Nephron progenitor cell (in vitro differentiated cells): ENCODE data around the gene EFNA5.

ENCODE experiments used
- DNase-seq: peaks from one replicate; pipeline ENCODE4 v3.0.0; 2021
- H3K27ac Mint-ChIP-seq: 2 replicates; pipeline ENCODE4 v1.8.0; 2021; ENCODE audit warnings: mild to moderate bottlenecking, moderate library complexity, mixed read lengths
- H3K27me3 Mint-ChIP-seq: 2 replicates; pipeline ENCODE4 v1.8.0; 2021; ENCODE audit warnings: mild to moderate bottlenecking, low read depth, mixed read lengths; ENCODE audit not compliant: poor library complexity
- H3K36me3 Mint-ChIP-seq: 2 replicates; pipeline ENCODE4 v1.8.0; 2021; ENCODE audit warnings: low read depth, mixed read lengths
- H3K4me1 Mint-ChIP-seq: 2 replicates; pipeline ENCODE4 v1.8.0; 2021; ENCODE audit warnings: mixed read lengths
- H3K4me3 Mint-ChIP-seq: 2 replicates; pipeline ENCODE4 v1.8.0; 2021; ENCODE audit warnings: mild to moderate bottlenecking, moderate library complexity, mixed read lengths
- H3K9me3 Mint-ChIP-seq: 2 replicates; pipeline ENCODE4 v1.8.0; 2021; ENCODE audit warnings: mild to moderate bottlenecking, moderate library complexity, mixed read lengths
- TF ChIP-seq, protein P1 (sequence below): fragments of 200-600 bp; sonication (generic); IDR thresholded peaks from 2 replicates; pipeline ENCODE4 v1.5.0; 2021; ENCODE audit warnings: antibody characterized with exemption

Gene EFNA5

DNA sequence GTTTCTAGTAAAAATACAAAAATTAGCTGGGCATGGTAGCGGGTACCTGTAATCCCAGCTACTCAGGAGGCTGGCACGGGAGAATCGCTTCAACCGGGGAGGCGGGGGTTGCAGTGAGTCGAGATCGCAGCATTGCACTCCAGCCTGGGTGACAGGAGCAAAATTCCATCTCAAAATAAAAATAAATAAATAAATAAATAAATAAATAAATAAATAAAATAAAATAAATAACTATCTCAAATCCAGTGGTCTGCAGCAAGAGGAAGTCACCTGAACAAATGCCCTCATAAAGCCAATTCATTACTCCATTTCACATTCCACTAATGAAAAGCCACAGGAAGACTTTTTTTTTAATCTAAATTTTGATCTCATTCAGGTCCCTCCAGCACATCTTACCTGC, 114.2 kb downstream of the EFNA5 start:
- Mint-ChIP-seq H3K27me3 (no peaks in the 10 kb centered on the region), H3K9me3 (no peaks in the 10 kb centered on the region), H3K4me1 (peaks cover 53% of the 10 kb centered on the region), H3K4me3 (no peak overlapping the region), H3K36me3 (no peaks in the 10 kb centered on the region), H3K27ac (no peak overlapping the region)
- no peak for DNase-seq
- TF ChIP-seq, protein P1, sequence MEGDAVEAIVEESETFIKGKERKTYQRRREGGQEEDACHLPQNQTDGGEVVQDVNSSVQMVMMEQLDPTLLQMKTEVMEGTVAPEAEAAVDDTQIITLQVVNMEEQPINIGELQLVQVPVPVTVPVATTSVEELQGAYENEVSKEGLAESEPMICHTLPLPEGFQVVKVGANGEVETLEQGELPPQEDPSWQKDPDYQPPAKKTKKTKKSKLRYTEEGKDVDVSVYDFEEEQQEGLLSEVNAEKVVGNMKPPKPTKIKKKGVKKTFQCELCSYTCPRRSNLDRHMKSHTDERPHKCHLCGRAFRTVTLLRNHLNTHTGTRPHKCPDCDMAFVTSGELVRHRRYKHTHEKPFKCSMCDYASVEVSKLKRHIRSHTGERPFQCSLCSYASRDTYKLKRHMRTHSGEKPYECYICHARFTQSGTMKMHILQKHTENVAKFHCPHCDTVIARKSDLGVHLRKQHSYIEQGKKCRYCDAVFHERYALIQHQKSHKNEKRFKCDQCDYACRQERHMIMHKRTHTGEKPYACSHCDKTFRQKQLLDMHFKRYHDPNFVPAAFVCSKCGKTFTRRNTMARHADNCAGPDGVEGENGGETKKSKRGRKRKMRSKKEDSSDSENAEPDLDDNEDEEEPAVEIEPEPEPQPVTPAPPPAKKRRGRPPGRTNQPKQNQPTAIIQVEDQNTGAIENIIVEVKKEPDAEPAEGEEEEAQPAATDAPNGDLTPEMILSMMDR, result no peak

DNA sequence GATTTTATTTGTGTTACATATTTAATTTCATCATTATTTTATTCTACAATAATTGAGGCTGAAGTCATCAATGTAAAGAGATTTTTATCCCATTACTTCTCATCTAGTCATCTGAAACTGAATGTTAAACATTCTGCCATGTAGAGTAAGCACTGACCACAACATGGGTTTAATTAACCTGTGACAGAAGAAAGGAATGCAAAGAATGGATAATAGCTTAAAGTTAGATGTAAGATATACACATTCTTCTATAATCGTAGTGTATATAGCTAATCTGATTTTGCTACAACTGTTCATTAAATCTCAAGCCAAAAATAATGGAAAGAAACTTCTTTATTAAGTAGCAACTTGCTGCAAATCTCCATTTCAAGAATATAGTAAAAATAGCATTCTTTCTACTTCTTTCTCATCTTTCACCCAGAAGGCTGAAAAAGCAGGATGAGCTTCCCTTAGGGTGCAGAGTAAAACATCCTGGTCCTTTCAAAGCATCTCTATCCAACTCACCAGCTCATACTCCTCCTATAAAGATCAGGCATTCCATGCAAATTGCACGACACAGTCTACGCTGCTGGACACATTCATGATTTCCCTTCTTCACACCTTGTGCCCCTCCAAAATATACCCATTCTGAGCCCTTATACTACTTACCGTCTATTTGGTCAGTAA, 115.2 kb downstream of the EFNA5 start:
- H3K4me3 Mint-ChIP-seq, result no peak overlapping the region
- TF ChIP-seq, protein P1, result no peak
- peaks cover 53% of the 10 kb centered on the region for H3K4me1 Mint-ChIP-seq
- H3K27ac Mint-ChIP-seq, result no peak overlapping the region
- no peak for DNase-seq
- H3K36me3 Mint-ChIP-seq, result no peaks in the 10 kb centered on the region
- no peaks in the 10 kb centered on the region for H3K9me3 Mint-ChIP-seq
- no peaks in the 10 kb centered on the region for H3K27me3 Mint-ChIP-seq

GRCh38 chr5:107554776-107555424, 115.8 kb downstream of the EFNA5 start:
- TF ChIP-seq, protein P1, result no peak
- H3K36me3 Mint-ChIP-seq, result no peaks in the 10 kb centered on the region
- no peaks in the 10 kb centered on the region for H3K27me3 Mint-ChIP-seq
- H3K4me3 Mint-ChIP-seq, result no peak overlapping the region
- no peak for DNase-seq
- H3K27ac Mint-ChIP-seq, result no peak overlapping the region
- peaks cover 53% of the 10 kb centered on the region for H3K4me1 Mint-ChIP-seq
- H3K9me3 Mint-ChIP-seq, result no peaks in the 10 kb centered on the region

- Mint-ChIP-seq H3K27me3 (no peaks in the 10 kb centered on the region), H3K9me3 (no peaks in the 10 kb centered on the region), H3K27ac (peak overlapping the region; percentile 66), H3K36me3 (no peaks in the 10 kb centered on the region), H3K4me1 (peaks cover 35% of the 10 kb centered on the region), H3K4me3 (no peak overlapping the region)
- TF ChIP-seq, protein P1, result no peak
- DNase-seq, result peak; percentile 39
Observed at GRCh38 chr5:107553117-107553555, 117.6 kb downstream of the EFNA5 start.

DNA sequence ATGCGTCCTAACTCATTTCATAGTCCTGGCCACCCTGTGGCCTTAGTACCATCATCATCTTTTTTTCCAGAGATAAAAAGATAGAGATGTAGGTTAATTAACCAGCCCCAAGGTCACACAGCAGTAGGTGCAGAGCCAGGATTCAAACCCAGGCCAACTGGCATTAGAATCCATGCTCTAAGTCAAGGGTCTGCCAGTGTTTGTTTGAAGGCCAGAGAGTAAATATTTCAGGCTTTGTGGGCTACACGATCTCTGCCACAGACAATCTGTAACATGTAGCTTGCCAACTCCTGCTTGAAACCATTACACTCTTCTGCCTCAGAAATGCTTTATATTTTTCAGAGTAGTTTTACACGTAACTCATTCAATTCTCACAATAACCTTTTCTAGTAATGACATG, 119.6 kb downstream of the EFNA5 start:
- Mint-ChIP-seq H3K9me3 (no peaks in the 10 kb centered on the region), H3K27ac (no peak overlapping the region), H3K4me1 (peaks cover 25% of the 10 kb centered on the region), H3K36me3 (no peaks in the 10 kb centered on the region), H3K4me3 (no peak overlapping the region), H3K27me3 (no peaks in the 10 kb centered on the region)
- no peak for DNase-seq
- TF ChIP-seq, protein P1, result no peak

DNA sequence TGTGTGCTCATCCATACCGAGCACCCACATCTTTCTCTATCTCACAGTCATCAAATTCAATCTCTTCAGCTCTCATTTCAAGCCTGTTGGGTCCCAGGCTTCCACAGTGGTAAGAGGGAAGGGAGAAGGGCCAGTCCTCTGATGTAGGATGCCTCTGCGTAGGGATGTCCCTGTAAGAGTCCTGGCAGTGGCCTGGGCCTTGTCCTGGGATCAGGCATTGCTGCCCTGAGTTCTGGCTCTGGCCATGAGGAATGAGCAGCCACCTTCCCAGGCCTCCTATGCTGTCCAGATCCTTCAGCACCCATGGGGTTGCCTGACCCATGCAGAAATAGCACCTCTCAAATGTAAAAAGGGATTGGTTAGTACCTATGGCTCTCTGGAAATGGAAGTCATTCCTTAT, 121.2 kb downstream of the EFNA5 start:
- DNase-seq, result no peak
- no peak overlapping the region for H3K27ac Mint-ChIP-seq
- H3K9me3 Mint-ChIP-seq, result no peaks in the 10 kb centered on the region
- no peak overlapping the region for H3K4me3 Mint-ChIP-seq
- H3K27me3 Mint-ChIP-seq, result no peaks in the 10 kb centered on the region
- H3K36me3 Mint-ChIP-seq, result no peaks in the 10 kb centered on the region
- peaks cover 30% of the 10 kb centered on the region for H3K4me1 Mint-ChIP-seq
- TF ChIP-seq, protein P1, result no peak
